AG08396 (cell line): Measurements from ENCODE around the gene ATXN2L.
"Not testable (repeated sequence)": the region's sequence is repeated elsewhere in the genome, so short reads cannot be mapped to it uniquely, and the experiment has no call there.

ENCODE experiments used
- DNase-seq: peaks from one replicate; pipeline ENCODE4 v3.0.0; 2012; ENCODE audit warnings: low spot score, mixed read lengths

Gene ATXN2L

GRCh38 chr16:28869201-28869600, 46.4 kb downstream of the ATXN2L start:
- no peak for DNase-seq

GRCh38 chr16:28872952-28873351, 50.2 kb downstream of the ATXN2L start:
- DNase-seq, result no peak

GRCh38 chr16:28873543-28874201, 50.9 kb downstream of the ATXN2L start:
- peak; percentile 76 for DNase-seq

GRCh38 chr16:28874406-28874805, 51.6 kb downstream of the ATXN2L start:
- DNase-seq, result no peak

- DNase-seq, result no peak
Observed at GRCh38 chr16:28875134-28876018, 52.6 kb downstream of the ATXN2L start.

GRCh38 chr16:28876019-28876659, 53.3 kb downstream of the ATXN2L start:
- DNase-seq, result no peak

GRCh38 chr16:28876973-28877654, 54.3 kb downstream of the ATXN2L start:
- no peak for DNase-seq

- no peak for DNase-seq
Observed at GRCh38 chr16:28877655-28878000, 54.8 kb downstream of the ATXN2L start.

GRCh38 chr16:28878083-28878926, 55.5 kb downstream of the ATXN2L start, which contains the start of gene ATP2A1:
TSS of gene ATP2A1 (plus strand) at chr16:28878488. CDS start at chr16:28878672, 184 bp downstream.
- DNase-seq, result no peak

- DNase-seq, result no peak
Observed at GRCh38 chr16:28879261-28879840, 56.6 kb downstream of the ATXN2L start.

GRCh38 chr16:28879841-28880588, 57.2 kb downstream of the ATXN2L start:
- DNase-seq, result peak; percentile 99

- DNase-seq, result no peak
Observed at GRCh38 chr16:28880589-28880915, 57.8 kb downstream of the ATXN2L start.

- DNase-seq, result no peak
Observed at GRCh38 chr16:28880955-28881354, 58.2 kb downstream of the ATXN2L start.

- DNase-seq, result not testable (repeated sequence)
Observed at GRCh38 chr16:28881565-28881964, 58.8 kb downstream of the ATXN2L start.

GRCh38 chr16:28882551-28883160, 59.9 kb downstream of the ATXN2L start:
- no peak for DNase-seq

- DNase-seq, result no peak
Observed at GRCh38 chr16:28883221-28883996, 60.6 kb downstream of the ATXN2L start.

- DNase-seq, result no peak
Observed at GRCh38 chr16:28884045-28884444, 61.2 kb downstream of the ATXN2L start.
